Activated T-helper 1 cell treated with anti-CD3 and anti-CD28 coated beads, Interleukin-12 subunit alpha, Interleukin-12 subunit beta, Interleukin-2, Interleukin-4 antibody, amounts not matched to agents 30 ng/mL and 10 ng/mL and 1 ng/mL, durations not matched to agents 14 hours and 24 hours and 36 hours (primary cell): ENCODE measurements around the gene RNU6-8. TPM values are rescaled to one million over a fixed set of nuclear protein-coding genes. Genes with fewer than 3 reads are reported as not detected.

Experiments used
- DNase-seq: peaks from one replicate; pipeline ENCODE4 v3.0.0; 2021; ENCODE audit warnings: low spot score
- H3K27ac Mint-ChIP-seq: one replicate; pipeline ENCODE4 v1.8.0; 2021; ENCODE audit warnings: mild to moderate bottlenecking, mixed read lengths
- H3K27me3 Mint-ChIP-seq: one replicate; pipeline ENCODE4 v1.8.0; 2022; ENCODE audit warnings: mild to moderate bottlenecking, moderate library complexity, mixed read lengths; ENCODE audit not compliant: insufficient read depth
- H3K36me3 Mint-ChIP-seq: one replicate; pipeline ENCODE4 v1.8.0; 2021; ENCODE audit warnings: low read depth, mixed read lengths
- H3K4me1 Mint-ChIP-seq: one replicate; pipeline ENCODE4 v1.8.0; 2021; ENCODE audit warnings: low read depth, mixed read lengths
- H3K4me3 Mint-ChIP-seq: one replicate; pipeline ENCODE4 v1.8.0; 2021; ENCODE audit warnings: mild to moderate bottlenecking, moderate library complexity, mixed read lengths
- H3K9me3 Mint-ChIP-seq: one replicate; pipeline ENCODE4 v1.8.0; 2021; ENCODE audit warnings: mixed read lengths
- intact Hi-C: fragments of 100-400 bp; cut with micrococcal nuclease; formaldehyde crosslinking; loops from one replicate; pipeline ENCODE4 v1.15.1; 2024
- total RNA-seq: library from RNA; stranded (reverse); gene quantifications from 2 replicates; pipeline ENCODE4 v1.2.3, GENCODE V29; 2022

RNU6-8 gene
- total RNA-seq, 1 donor from 2014 or later, result not detected

- intact Hi-C loops, result loop anchor here (2.0 to 10.0 kb wide), 5 partner anchors 639 to 2003 kb away; partner anchors contain the start of genes AP4S1, NPAS3, NUBPL and STRN3
- H3K9me3 Mint-ChIP-seq, result no peaks in the 10 kb centered on the region
- peak; percentile 76 for DNase-seq
- H3K36me3 Mint-ChIP-seq, result no peaks in the 10 kb centered on the region
- peak overlapping the region; percentile 87 for H3K4me3 Mint-ChIP-seq
- peak overlapping the region; percentile 91 for H3K27ac Mint-ChIP-seq
- H3K27me3 Mint-ChIP-seq, result peaks cover 2% of the 10 kb centered on the region
- peaks cover 49% of the 10 kb centered on the region for H3K4me1 Mint-ChIP-seq
Measured at GRCh38 chr14:32201193-32201815, 1.8 kb downstream of the RNU6-8 start.

- Mint-ChIP-seq H3K27me3 (peaks cover 2% of the 10 kb centered on the region), H3K4me1 (peaks cover 44% of the 10 kb centered on the region), H3K36me3 (no peaks in the 10 kb centered on the region), H3K4me3 (peak overlapping the region; percentile 87), H3K9me3 (no peaks in the 10 kb centered on the region), H3K27ac (peak overlapping the region; percentile 91)
- DNase-seq, result no peak
- intact Hi-C loops, result loop anchor here (2.0 to 10.0 kb wide), 5 partner anchors 638 to 2004 kb away; partner anchors contain the start of genes AP4S1, NPAS3, NUBPL and STRN3
Measured at GRCh38 chr14:32200368-32201192, 2.5 kb downstream of the RNU6-8 start.

- DNase-seq, result no peak
- Mint-ChIP-seq H3K27ac (no peak overlapping the region), H3K4me1 (peaks cover 28% of the 10 kb centered on the region), H3K9me3 (no peaks in the 10 kb centered on the region), H3K4me3 (no peak overlapping the region), H3K27me3 (no peaks in the 10 kb centered on the region), H3K36me3 (no peaks in the 10 kb centered on the region)
- intact Hi-C loops, result no loop called here
Measured at GRCh38 chr14:32197919-32198318, 5.2 kb downstream of the RNU6-8 start.

- DNase-seq, result no peak
- Mint-ChIP-seq H3K27ac (no peak overlapping the region), H3K9me3 (no peaks in the 10 kb centered on the region), H3K27me3 (no peaks in the 10 kb centered on the region), H3K4me3 (no peak overlapping the region), H3K4me1 (peaks cover 8% of the 10 kb centered on the region), H3K36me3 (no peaks in the 10 kb centered on the region)
- intact Hi-C loops, result no loop called here
Measured at GRCh38 chr14:32195636-32196035, 7.4 kb downstream of the RNU6-8 start.

DNA sequence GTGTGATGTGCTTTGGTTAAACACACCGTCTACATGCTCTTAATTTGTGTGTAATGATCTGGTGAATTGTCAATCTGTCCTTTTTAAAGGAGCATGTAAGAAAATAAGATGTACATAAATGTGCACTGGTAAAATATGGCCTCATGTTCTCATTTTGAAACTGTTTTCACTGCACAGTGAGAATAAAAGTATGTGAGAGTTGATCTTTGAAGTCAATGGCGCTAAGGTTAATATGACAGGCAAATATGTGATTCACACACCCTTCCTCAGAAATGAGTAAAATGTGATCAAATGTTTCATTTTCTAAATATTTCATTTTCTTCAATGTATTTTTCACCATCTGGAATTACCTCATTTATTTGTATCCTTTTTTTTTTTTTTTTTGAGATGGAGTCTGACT, 9.5 kb downstream of the RNU6-8 start:
- intact Hi-C loops, result no loop called here
- H3K36me3 Mint-ChIP-seq, result no peaks in the 10 kb centered on the region
- H3K4me1 Mint-ChIP-seq, result no peaks in the 10 kb centered on the region
- H3K9me3 Mint-ChIP-seq, result no peaks in the 10 kb centered on the region
- H3K27ac Mint-ChIP-seq, result no peak overlapping the region
- no peak for DNase-seq
- H3K4me3 Mint-ChIP-seq, result no peak overlapping the region
- no peaks in the 10 kb centered on the region for H3K27me3 Mint-ChIP-seq

- H3K27me3 Mint-ChIP-seq, result no peaks in the 10 kb centered on the region
- H3K27ac Mint-ChIP-seq, result no peak overlapping the region
- intact Hi-C loops, result no loop called here
- no peak overlapping the region for H3K4me3 Mint-ChIP-seq
- no peak for DNase-seq
- no peaks in the 10 kb centered on the region for H3K4me1 Mint-ChIP-seq
- no peaks in the 10 kb centered on the region for H3K9me3 Mint-ChIP-seq
- H3K36me3 Mint-ChIP-seq, result no peaks in the 10 kb centered on the region
Measured at GRCh38 chr14:32192712-32193373, 10.2 kb downstream of the RNU6-8 start.

DNA sequence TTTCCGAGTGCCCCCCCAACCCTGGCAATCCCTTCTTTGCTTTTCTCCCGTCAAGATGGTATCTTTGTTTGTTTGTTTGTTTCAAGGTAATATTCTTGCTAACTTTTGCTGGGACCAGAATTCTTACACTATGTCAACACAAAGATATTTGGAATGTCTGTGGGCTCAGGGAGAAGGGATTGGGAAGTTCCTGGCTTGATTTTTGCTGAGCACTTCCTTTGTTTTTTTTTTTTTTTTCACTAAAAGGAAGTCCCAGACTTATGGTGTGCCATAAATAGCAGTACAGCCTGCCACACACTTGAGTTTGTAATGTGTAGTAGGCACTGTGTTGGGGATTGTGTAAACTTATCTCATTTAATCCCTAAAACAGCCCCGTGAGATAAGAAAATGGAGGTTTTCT, 12.4 kb downstream of the RNU6-8 start:
- H3K9me3 Mint-ChIP-seq, result peaks cover 6% of the 10 kb centered on the region
- intact Hi-C loops, result no loop called here
- H3K27me3 Mint-ChIP-seq, result no peaks in the 10 kb centered on the region
- H3K36me3 Mint-ChIP-seq, result peaks cover 3% of the 10 kb centered on the region
- no peak overlapping the region for H3K4me3 Mint-ChIP-seq
- DNase-seq, result no peak
- H3K27ac Mint-ChIP-seq, result no peak overlapping the region
- peaks cover 7% of the 10 kb centered on the region for H3K4me1 Mint-ChIP-seq

GRCh38 chr14:32189811-32190210, 13.3 kb downstream of the RNU6-8 start:
- Mint-ChIP-seq H3K27me3 (no peaks in the 10 kb centered on the region), H3K27ac (no peak overlapping the region), H3K4me1 (peaks cover 7% of the 10 kb centered on the region), H3K36me3 (peaks cover 3% of the 10 kb centered on the region), H3K4me3 (no peak overlapping the region), H3K9me3 (peaks cover 11% of the 10 kb centered on the region)
- no peak for DNase-seq
- intact Hi-C loops, result no loop called here

DNA sequence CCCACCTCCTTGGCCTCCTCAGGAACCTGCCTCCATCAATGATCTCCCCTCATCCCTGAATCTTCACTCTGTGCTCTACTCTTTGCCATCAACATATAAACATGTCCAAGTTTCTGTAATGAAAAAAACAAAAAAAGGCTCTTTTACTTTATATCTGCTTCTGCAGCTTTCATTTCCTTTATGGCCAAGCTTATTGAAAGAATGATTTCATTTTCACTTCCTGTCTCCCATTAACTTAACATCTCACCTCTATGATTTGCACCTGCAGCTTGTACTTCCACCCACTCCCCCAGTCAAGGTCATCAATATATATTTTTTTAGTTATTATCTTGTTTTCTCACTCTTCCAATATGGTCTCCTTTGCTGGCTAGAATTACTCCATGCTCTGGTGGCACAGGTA, 16.8 kb downstream of the RNU6-8 start:
- no peak overlapping the region for H3K4me3 Mint-ChIP-seq
- DNase-seq, result no peak
- no peak overlapping the region for H3K27ac Mint-ChIP-seq
- H3K27me3 Mint-ChIP-seq, result no peaks in the 10 kb centered on the region
- intact Hi-C loops, result no loop called here
- peaks cover 4% of the 10 kb centered on the region for H3K36me3 Mint-ChIP-seq
- H3K4me1 Mint-ChIP-seq, result peaks cover 7% of the 10 kb centered on the region
- peaks cover 15% of the 10 kb centered on the region for H3K9me3 Mint-ChIP-seq

- no peak overlapping the region for H3K4me3 Mint-ChIP-seq
- H3K9me3 Mint-ChIP-seq, result peaks cover 21% of the 10 kb centered on the region
- peaks cover 4% of the 10 kb centered on the region for H3K36me3 Mint-ChIP-seq
- H3K4me1 Mint-ChIP-seq, result peaks cover 7% of the 10 kb centered on the region
- H3K27me3 Mint-ChIP-seq, result no peaks in the 10 kb centered on the region
- H3K27ac Mint-ChIP-seq, result no peak overlapping the region
- no peak for DNase-seq
- intact Hi-C loops, result no loop called here
Measured at GRCh38 chr14:32185097-32185496, 18.0 kb downstream of the RNU6-8 start.

GRCh38 chr14:32183151-32184058, 19.7 kb downstream of the RNU6-8 start:
- Mint-ChIP-seq H3K4me1 (peaks cover 7% of the 10 kb centered on the region), H3K4me3 (no peak overlapping the region), H3K36me3 (peaks cover 4% of the 10 kb centered on the region), H3K27me3 (no peaks in the 10 kb centered on the region), H3K27ac (no peak overlapping the region), H3K9me3 (peaks cover 21% of the 10 kb centered on the region)
- DNase-seq, result no peak
- intact Hi-C loops, result no loop called here

DNA sequence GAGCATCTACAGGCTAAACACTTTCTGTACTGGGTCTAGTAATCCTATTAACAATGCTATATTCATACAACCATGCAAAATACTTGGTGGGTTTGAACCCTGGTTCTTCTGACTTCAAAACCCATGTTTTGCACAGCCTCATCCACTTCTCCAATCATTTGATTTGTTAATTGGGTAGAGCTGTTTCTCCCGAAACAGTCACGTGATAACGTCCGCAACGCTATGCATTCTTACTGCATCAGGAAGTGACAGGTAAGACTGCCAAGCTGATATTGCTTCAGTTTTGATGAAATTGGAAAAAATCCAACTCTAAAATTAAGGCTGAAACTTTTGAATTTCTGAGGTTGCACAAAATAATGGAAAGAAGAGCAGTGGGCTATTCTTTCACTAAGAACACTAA, 31.6 kb downstream of the RNU6-8 start:
- Mint-ChIP-seq H3K4me3 (no peak overlapping the region), H3K9me3 (peaks cover under 1% of the 10 kb centered on the region), H3K27ac (no peak overlapping the region), H3K27me3 (peaks cover 5% of the 10 kb centered on the region), H3K4me1 (no peaks in the 10 kb centered on the region), H3K36me3 (no peaks in the 10 kb centered on the region)
- intact Hi-C loops, result no loop called here
- DNase-seq, result no peak
